HG02981 (cell line): Measurements from ENCODE around the gene TRRAP.

ENCODE experiments used
- ATAC-seq: cut with Tn5 transposase; IDR thresholded peaks from one replicate; pipeline ENCODE4 v1.9.1; 2021; ENCODE audit warnings: mild to moderate bottlenecking, moderate library complexity; ENCODE audit not compliant: unreplicated experiment

TRRAP gene

DNA sequence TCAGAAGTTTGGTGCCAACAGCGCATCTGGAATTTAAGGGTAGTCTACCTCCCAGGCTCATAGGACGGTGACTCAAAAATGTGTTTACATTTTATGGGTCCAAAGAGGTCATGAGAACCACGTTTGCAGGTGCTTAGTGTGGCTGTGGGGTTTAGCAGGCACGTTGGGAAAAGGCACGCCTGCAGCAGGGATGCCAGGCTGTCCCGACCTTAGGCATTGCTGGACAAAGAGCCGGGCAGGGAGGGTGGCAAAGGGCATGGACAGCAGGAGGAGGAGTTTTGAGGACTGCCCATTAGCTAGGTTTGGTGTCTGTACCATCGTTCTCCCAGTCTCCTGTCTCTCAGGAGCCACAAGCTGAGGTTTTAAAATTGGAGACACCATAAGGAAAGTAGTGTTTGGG is 104.4 kb downstream of the TRRAP start:
- no peak for ATAC-seq

- ATAC-seq, result no peak
Measured at GRCh38 chr7:98984126-98984525, 105.8 kb downstream of the TRRAP start.

GRCh38 chr7:98985406-98985805 is 107.1 kb downstream of the TRRAP start:
- no peak for ATAC-seq

DNA sequence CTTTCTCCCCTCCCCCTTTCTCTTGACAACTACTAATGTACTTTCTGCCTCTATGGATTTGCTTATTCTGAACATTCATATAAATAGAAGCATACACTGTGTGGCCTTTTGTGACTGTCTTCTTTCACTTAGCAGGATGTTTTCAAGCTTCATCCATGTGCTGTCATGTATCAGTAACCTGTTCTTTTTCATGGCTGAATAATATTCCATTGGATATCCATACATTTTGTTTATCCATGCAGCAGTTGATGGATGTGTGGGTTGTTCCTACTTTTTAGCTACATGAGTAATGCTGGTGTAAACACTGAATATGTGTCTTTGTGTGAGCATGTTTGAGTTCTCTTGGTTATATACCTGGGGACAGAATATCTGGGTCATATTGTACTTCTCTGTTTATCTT is 107.6 kb downstream of the TRRAP start:
- no peak for ATAC-seq

- no peak for ATAC-seq
Measured at GRCh38 chr7:98988641-98989040, 110.3 kb downstream of the TRRAP start.

- no peak for ATAC-seq
Measured at GRCh38 chr7:98990356-98990755, 112.0 kb downstream of the TRRAP start.

DNA sequence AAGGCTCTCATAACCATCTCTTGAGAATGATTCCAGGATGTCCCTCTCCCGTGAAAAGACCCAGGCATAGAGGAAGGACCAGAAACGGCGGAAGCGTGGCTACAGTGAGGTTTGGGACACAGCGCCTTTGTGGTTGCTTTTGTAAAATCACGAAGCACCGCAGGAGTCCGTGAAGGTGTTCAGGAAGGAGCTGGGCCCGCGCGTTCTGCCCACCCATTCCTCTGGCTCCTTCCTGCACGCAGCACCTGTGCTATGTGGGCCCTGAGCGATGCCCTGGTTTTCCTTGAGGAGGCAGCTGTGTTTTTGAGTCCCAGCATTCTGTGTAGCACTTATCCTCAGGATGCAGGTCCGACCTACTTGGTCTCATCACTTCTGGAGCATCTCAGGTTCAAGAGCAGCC is 112.8 kb downstream of the TRRAP start:
- ATAC-seq, result no peak

DNA sequence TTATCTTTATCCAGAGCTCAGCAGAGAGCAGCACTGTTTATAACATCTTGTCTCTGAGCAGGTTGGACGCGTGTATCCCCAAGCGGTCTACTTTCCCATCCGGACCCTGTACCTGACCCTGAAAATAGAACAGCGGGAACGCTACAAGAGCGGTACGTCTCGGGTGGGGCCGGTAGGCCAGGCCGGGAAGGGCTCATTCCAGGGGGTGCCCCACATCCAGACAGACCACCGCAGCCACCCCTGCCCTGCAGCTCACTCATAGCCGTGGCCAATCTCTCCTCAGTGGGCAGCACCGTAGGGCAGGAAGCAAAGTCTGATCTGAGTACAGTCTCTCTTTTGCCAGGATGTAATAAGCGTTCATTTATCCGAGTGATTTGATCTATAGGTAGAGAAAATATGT is 113.7 kb downstream of the TRRAP start:
- ATAC-seq, result no peak

GRCh38 chr7:98993024-98993897 is 114.9 kb downstream of the TRRAP start:
- no peak for ATAC-seq

DNA sequence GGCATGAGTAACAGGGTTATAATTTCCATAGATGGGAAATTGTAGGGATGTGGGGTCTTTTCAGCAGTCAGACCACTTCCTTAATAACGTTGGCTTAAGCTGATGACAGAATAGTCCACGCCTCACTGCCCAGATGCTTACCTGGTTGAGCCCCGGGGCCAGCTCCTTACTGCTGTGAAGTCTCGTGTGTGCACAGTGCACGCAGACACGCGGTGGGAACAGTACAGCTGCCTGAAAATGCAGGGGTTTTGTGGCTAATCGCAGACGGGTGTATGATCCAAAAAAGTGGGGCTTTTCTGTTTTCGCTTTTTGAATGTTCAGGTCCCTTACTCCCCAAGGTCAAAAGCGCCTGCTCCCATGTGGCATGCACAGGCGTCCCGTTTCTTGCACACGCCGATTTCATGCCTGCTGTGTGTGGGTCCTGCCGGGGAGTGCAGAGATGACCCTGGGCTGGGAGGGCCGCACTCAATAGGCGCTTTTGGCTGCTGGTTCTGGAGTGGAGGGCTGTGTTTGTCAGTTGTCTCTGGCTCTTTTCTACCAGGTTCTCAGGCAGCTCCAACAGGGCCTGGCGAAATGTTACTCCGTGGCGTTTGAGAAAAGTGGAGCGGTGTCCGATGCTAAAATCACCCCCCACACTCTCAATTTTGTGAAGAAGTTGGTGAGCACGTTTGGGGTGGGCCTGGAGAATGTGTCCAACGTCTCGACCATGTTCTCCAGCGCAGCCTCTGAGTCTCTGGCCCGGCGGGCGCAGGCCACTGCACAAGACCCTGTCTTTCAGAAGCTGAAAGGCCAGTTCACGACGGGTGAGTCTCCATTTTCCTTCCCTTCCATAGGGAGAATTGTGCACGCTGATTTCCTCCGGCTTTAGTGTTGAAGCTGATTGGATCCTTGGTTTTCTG is 116.0 kb downstream of the TRRAP start:
- no peak for ATAC-seq

DNA sequence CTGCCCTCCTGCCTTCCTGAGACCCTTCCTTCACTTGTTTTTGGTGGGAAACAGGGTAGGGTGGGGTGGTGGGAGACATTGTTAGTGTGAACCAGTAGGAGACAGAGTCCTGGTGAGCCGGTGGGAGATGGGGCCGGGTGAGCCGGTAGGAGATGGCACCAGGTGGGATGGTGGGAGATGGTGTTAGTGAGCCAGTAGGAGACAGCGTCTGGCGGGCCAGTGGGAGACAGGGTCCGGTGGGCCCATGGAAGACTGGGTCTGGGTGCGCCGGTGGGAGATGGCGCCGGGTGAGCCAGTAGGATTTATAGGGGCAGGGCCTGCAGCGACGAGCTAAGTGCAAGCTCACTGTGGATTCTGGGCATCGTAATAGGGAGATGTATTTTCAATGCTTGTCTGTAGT is 116.8 kb downstream of the TRRAP start:
- ATAC-seq, result no peak

DNA sequence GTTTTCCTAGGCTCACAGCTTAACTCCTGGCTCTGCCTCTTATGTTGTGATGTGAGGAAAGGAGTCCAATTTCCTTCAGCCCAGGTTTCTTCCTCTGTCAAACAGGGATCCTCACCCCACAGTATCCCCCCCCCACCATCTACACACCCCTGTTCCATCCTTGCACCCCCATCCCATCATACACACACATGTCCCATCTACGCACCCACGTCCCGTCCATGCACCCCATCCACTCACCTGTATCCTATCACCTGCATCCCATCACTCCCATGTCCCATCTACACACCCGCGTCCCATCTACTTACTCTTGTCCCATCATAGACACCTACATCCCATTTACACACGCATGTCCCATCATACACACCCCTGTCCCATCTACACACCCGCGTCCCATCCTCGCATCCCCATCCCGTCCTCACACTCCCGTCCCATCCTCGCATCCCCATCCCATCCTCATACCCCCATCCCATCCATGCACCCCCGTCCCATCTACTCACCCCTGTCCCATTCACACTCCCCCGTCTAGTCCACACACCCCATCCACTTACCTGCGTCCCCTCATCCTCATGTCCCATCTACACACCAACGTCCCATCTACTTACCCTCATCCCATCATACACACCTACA is 117.3 kb downstream of the TRRAP start:
- no peak for ATAC-seq

DNA sequence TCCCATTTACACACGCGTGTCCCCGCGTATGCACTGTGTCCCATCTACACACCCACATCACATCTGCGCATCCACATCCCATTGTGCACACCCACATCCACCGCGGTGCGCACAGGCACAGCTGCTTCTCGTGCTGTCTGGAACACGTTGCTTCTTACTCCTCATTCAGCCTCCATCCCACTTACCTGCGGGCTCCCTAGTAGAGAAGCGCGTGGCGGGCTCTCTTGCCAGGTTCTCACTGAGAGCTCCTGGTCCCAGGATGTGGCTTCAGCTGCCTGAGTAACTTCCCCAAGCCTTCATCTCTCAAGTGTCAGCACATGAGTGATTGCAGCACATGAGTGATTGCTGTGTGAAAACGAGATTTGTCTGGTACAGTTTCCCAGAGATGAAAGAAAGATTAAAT is 117.8 kb downstream of the TRRAP start:
- ATAC-seq, result no peak

DNA sequence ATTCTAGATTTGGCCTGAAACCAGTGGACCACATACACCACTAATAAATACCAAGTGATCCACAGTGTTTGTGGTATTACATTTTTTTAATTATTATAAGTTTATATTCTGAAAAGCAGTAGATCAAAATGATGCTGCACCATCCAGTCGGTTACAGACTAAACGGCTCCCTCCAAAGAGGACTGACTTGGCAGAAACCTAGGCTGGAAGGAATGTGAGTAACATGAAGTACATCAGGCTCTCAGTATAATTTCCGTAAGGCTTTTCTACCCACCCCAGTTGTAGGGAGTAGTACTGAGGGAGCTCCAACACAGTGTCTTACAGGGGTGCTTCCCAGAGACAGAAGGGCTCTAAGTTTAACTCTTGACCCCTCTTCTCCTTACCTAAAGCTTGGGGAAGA is 119.5 kb downstream of the TRRAP start:
- ATAC-seq, result no peak

DNA sequence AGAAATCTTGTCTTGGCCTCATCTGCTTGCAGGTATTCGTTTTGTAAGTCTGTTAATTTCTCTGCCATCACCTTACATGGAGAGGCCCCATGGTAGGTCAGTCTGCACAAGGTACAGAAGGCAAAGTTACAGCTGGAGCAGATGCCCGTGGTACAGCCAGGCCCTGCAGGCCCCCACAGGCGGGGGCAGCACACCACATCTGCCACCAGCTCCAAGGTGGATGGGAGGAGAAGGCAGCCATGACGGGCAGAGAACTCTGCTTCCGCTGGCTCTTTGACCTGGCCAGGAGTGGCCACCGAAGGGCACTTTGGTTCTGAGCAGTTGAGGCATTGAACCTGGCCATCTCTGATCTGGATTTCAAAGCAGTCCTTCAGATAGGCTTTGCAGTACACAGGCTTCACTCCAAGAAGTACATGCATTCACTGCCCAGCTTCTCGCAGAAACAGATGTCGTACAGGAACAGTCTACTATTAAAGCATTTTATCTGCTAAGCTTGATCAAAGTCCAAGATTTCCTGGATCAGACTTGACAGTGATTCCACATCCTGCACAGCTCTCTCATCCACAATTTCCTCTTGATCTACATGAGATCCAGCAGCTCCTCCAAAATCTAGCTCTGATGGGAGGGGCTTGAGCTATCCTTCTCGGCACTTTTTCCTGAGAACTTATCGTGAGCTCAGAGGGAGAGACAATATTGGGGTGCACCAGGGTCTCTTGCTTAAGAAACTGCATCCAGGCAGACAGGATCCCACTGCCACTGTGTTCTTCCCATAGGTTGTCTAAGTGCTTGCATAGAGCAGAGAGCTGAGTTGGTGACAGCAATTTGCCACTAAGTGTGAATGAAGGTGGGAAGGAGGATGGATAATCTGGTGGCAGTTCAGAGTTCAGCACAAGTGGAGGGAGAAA is 120.7 kb downstream of the TRRAP start:
- no peak for ATAC-seq

GRCh38 chr7:99000196-99000903 is 122.0 kb downstream of the TRRAP start:
- ATAC-seq, result no peak

DNA sequence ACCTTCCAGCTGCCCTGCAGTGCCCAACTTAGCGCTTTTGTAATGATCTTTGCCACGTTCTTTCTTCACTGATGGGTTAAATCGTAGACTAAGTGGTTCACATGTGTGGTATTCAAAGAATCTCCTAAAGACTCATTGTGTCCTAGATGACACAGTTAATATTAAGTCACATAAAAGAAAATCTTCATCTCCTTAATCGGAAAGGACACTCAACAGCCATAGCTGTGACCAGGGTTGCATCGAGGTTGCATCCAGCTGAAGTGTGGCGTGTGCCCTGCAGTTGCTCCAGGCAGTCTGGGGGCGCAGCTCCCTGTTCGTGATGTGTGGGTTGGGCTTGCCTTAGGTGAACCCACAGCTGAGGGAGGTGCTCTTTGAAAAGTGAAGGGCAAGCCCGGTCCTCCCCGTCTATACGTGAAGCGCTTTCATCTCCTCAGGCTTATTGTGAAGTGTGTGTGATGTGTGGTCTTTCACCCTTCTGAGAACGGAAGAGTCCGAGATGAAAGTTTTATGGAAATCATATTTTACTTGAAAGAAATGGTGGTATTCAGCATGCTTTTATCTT is 122.7 kb downstream of the TRRAP start:
- no peak for ATAC-seq

- no peak for ATAC-seq
Measured at GRCh38 chr7:99001482-99002147, 123.3 kb downstream of the TRRAP start.
